HG03354 (cell line): Measurements from ENCODE around the gene EOLA2.
"Not testable (repeated sequence)": the region's sequence is repeated elsewhere in the genome, so short reads cannot be mapped to it uniquely, and the experiment has no call there.

Experiments
- ATAC-seq: cut with Tn5 transposase; IDR thresholded peaks from one replicate; pipeline ENCODE4 v1.9.1; 2021; ENCODE audit warnings: mild to moderate bottlenecking; ENCODE audit not compliant: unreplicated experiment, poor library complexity, severe bottlenecking

EOLA2 gene

GRCh38 chrX:149938427-149938880, at the start of gene EOLA2:
Gene EOLA2 (minus strand): TSS chrX:149938491. CDS start chrX:149933874, 4,617 bp downstream.
- peak; percentile 76 for ATAC-seq

GRCh38 chrX:149987613-149988012, 49.3 kb upstream of the EOLA2 start:
- ATAC-seq, result peak; percentile 87

GRCh38 chrX:149984411-149984810, 46.1 kb upstream of the EOLA2 start:
- no peak for ATAC-seq

- no peak for ATAC-seq
Observed at GRCh38 chrX:149982310-149982709, 44.0 kb upstream of the EOLA2 start.

GRCh38 chrX:149979126-149979644, 40.9 kb upstream of the EOLA2 start:
- no peak for ATAC-seq

GRCh38 chrX:149962859-149963757, 24.8 kb upstream of the EOLA2 start:
- peak; percentile 95 for ATAC-seq

- ATAC-seq, result no peak
Observed at GRCh38 chrX:149962010-149962409, 23.7 kb upstream of the EOLA2 start.

- ATAC-seq, result no peak
Observed at GRCh38 chrX:149961572-149961971, 23.3 kb upstream of the EOLA2 start.

GRCh38 chrX:149950681-149951080, 12.4 kb upstream of the EOLA2 start:
- ATAC-seq, result no peak

GRCh38 chrX:149949743-149950436, 11.6 kb upstream of the EOLA2 start:
- no peak for ATAC-seq

GRCh38 chrX:149948016-149948415, 9.7 kb upstream of the EOLA2 start:
- no peak for ATAC-seq

GRCh38 chrX:149946932-149947331, 8.6 kb upstream of the EOLA2 start:
- not testable (repeated sequence) for ATAC-seq

- ATAC-seq, result not testable (repeated sequence)
Observed at GRCh38 chrX:149945820-149946219, 7.5 kb upstream of the EOLA2 start.

- not testable (repeated sequence) for ATAC-seq
Observed at GRCh38 chrX:149945087-149945670, 6.9 kb upstream of the EOLA2 start.

GRCh38 chrX:149940674-149941024, 2.4 kb upstream of the EOLA2 start:
- not testable (repeated sequence) for ATAC-seq

GRCh38 chrX:149939905-149940673, 1.8 kb upstream of the EOLA2 start:
- peak; percentile 53 for ATAC-seq

- ATAC-seq, result peak; percentile 5
Observed at GRCh38 chrX:149939655-149939904, 1.3 kb upstream of the EOLA2 start.

GRCh38 chrX:149938881-149939654, 777 bp upstream of the EOLA2 start:
- peak; percentile 1 for ATAC-seq

- ATAC-seq, result no peak
Observed at GRCh38 chrX:149937871-149938426, 342 bp downstream of the EOLA2 start.
